Fibroblast of pulmonary artery (primary cell): ENCODE data around the gene DGKB.

Source experiments
- DNase-seq: peaks from one replicate; pipeline ENCODE4 v3.0.0-alpha.2; 2010; ENCODE audit warnings: low read depth
- H3K4me3 ChIP-seq: replicated peaks from 2 replicates; pipeline ENCODE4 v1.5.1; 2011; ENCODE audit warnings: low read depth, mild to moderate bottlenecking, control low read depth, low read length, moderate library complexity
- TF ChIP-seq, protein P1 (sequence below): IDR thresholded peaks from 2 replicates; pipeline ENCODE4 v1.5.1; 2011; ENCODE audit warnings: mild to moderate bottlenecking, control low read depth, low read length, inconsistent platforms; ENCODE audit errors: missing control alignments

The DGKB gene

DNA sequence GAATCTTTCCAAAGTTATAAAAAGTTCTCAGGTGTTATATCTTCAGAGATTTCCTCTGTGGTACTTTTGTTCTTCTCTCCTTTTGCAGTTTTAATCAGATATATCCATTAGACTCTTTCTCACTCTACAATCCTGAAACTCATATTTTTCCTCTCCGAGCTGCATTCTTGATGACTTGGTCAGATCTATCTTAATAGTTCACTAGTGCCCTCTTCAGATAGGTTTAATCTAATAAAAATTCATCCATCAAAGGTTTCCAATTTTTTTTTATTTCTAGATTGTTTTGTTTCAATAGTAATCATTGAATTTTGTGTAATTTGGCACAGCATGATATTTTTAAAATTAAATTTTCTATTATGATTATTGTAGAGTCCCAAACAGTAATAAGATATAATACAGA, 21.8 kb upstream of the DGKB start:
- TF ChIP-seq, protein P1, sequence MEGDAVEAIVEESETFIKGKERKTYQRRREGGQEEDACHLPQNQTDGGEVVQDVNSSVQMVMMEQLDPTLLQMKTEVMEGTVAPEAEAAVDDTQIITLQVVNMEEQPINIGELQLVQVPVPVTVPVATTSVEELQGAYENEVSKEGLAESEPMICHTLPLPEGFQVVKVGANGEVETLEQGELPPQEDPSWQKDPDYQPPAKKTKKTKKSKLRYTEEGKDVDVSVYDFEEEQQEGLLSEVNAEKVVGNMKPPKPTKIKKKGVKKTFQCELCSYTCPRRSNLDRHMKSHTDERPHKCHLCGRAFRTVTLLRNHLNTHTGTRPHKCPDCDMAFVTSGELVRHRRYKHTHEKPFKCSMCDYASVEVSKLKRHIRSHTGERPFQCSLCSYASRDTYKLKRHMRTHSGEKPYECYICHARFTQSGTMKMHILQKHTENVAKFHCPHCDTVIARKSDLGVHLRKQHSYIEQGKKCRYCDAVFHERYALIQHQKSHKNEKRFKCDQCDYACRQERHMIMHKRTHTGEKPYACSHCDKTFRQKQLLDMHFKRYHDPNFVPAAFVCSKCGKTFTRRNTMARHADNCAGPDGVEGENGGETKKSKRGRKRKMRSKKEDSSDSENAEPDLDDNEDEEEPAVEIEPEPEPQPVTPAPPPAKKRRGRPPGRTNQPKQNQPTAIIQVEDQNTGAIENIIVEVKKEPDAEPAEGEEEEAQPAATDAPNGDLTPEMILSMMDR = peak; percentile 20
- H3K4me3 ChIP-seq = no peak overlapping the region
- DNase-seq = peak; percentile 43

DNA sequence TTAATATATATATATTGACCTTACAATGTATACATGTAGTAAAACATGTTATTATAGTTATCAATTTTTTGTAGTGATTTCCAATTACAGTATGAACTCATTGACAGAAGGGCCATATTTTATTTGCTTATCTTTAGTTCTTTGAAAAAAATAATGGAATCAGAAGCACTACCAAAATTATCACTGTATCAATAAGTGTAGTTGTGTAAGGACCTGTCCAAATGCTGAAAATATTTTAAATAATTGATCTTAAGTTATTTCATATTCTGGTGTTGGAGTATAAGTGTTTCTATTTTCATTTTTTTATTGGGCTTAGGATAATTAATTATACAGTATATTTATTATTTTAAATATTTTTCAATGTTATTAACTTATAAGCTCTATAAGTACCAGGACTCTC, 8.5 kb upstream of the DGKB start:
- TF ChIP-seq, protein P1 = no peak
- H3K4me3 ChIP-seq = no peak overlapping the region
- DNase-seq = no peak

DNA sequence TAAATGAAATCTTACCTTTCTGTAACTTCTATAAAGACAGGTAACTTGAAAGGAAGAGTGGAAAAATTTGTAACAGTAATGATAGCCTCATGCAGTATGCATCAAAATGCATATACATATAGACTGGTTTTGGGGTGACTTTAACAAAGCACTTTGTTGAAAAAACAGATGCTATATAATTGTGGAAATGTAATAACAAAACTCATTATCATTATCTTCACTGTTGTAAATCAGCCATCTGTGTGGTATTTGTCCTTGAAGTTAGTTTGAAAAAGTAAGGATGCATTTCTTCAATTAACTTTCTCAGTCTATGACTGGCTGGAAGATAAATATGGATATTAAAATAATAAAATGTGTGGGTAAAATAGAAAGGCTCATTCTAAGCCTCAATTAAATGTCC, 6.1 kb upstream of the DGKB start:
- no peak for DNase-seq
- TF ChIP-seq, protein P1 = no peak

DNA sequence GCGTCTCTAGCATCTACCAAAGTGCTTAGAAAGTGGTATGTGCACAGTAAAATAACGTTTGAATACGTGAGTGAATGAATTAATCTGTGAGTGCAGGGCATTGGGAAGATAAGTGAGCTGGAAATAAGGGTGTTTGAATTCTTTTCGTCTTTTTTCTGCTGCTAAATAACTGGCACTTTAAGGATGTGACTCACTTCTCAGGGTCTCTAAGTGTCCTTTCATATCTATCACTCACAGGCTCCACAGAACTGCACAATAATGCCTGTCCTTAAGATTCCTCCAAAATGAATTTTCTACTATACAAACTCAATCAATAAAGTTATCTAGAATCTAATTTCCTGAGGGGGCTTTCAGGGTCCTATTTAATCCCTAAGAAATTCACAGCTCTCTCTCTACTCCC, 3.2 kb upstream of the DGKB start:
- DNase-seq = no peak
- no peak overlapping the region for H3K4me3 ChIP-seq
- TF ChIP-seq, protein P1 = no peak

More for the DNA sequence above, 6.1 kb upstream of the DGKB start:
- no peak overlapping the region for H3K4me3 ChIP-seq

DNA sequence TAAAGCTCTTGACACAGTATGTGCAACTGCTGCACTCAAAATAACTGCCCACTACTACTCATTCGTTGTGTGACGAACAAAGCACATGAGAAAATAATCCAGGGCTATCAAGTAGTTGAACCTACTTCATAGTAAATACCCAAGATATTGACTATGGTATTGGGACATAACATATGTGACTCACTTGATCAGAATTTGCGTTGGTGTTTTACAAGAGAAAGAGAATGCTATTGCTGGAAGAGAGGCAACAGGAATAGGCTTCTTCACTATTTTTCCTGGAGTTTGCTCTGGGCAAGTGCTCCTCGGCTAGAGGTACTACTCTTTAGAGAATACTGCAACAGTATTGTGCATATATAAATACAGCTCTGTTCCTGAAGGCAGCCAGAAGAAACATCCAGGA, 2.5 kb downstream of the DGKB start:
- H3K4me3 ChIP-seq = no peak overlapping the region
- TF ChIP-seq, protein P1 = no peak
- DNase-seq = no peak

DNA sequence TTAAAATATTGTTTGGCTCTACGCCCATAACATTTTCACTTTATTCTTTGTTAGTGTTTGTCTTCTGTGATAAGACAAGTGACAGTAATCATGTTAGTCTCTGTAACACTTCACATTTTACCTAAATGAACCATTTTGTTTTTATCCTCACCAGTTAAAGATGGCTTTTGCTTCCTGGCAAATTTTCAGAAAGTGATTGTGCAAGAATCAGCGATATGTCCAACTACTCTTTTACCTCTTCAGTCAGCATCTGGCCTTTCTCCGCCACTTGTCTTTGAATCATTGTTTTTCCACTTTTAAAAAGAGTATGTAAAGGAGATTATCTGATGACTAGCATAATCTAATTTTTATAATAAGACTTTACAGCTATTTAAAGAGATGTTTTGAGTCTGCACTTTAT, 3.5 kb downstream of the DGKB start:
- peak; percentile 70 for DNase-seq
- no peak overlapping the region for H3K4me3 ChIP-seq
- TF ChIP-seq, protein P1 = no peak

DNA sequence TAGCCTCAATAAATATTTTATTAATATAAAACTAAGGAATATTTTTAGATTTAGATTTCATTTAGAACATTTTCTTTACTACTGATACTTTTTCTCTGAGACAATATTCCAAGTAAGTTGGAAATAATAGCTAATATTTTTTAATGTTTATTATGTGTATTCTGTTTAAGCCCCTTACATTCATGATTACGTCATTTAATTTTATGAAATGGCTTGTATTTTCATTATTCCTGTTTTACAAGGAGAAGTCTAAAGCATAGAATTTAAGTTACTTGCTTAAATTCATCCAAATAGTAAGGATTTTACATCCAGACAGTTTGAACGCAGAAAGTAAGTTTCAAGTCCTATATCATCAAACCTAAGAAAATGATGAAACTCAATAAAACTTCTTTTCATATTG, 6.1 kb downstream of the DGKB start:
- DNase-seq = no peak
- TF ChIP-seq, protein P1 = no peak
- no peak overlapping the region for H3K4me3 ChIP-seq
